Measurements from ENCODE around the gene CTNNA2. TPM values are rescaled to one million over a fixed set of nuclear protein-coding genes. Genes with fewer than 3 reads are reported as not detected.

The CTNNA2 gene
- total RNA-seq, 1 donor from 2014 or later, result 2.9 TPM

GRCh38 chr2:80338794-80339193 is 825.9 kb downstream of the CTNNA2 start:
- intact Hi-C loops (cut with DNase I), result no loop called here
- TF ChIP-seq POLR2A (IDR thresholded peaks at IDR 0.05) (no peak), POLR2AphosphoS5 (IDR thresholded peaks at IDR 0.05; ENCODE audit: insufficient read depth in 1 of 2, low read depth in 1 of 2) (no peak)
- TF ChIP-seq, protein P1, sequence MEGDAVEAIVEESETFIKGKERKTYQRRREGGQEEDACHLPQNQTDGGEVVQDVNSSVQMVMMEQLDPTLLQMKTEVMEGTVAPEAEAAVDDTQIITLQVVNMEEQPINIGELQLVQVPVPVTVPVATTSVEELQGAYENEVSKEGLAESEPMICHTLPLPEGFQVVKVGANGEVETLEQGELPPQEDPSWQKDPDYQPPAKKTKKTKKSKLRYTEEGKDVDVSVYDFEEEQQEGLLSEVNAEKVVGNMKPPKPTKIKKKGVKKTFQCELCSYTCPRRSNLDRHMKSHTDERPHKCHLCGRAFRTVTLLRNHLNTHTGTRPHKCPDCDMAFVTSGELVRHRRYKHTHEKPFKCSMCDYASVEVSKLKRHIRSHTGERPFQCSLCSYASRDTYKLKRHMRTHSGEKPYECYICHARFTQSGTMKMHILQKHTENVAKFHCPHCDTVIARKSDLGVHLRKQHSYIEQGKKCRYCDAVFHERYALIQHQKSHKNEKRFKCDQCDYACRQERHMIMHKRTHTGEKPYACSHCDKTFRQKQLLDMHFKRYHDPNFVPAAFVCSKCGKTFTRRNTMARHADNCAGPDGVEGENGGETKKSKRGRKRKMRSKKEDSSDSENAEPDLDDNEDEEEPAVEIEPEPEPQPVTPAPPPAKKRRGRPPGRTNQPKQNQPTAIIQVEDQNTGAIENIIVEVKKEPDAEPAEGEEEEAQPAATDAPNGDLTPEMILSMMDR (IDR thresholded peaks at IDR 0.05), result no peak
- Histone ChIP-seq H3K9me3 (no peaks in the 10 kb centered on the region), H3K4me1 (no peaks in the 10 kb centered on the region), H3K27me3 (no peaks in the 10 kb centered on the region), H3K4me3 (no peak overlapping the region), H3K36me3 (no peaks in the 10 kb centered on the region), H3K27ac (no peak overlapping the region)
- no peak for DNase-seq (ENCODE audit: extremely low spot score in 2 of 2)

DNA sequence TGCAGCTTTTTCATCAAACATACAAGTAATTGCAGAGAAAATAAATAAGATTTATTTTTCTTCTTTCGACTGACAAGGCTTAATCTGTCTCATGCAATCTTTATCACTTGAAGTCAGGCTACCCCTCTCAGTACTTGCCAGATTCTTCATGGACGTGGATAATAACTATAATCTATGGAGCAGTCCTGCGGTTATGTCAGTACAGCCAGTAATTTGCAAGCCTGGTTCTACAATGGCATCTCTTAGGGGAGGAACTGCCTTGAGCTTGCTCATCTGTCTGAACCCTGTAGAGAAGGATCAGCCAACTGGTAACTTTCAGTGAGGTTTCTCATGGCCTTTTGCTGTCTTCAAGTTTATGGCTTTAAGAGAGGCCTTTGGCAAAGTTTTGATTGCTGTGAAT is 827.2 kb downstream of the CTNNA2 start:
- Histone ChIP-seq H3K27ac (no peak overlapping the region), H3K36me3 (no peaks in the 10 kb centered on the region), H3K4me1 (no peaks in the 10 kb centered on the region), H3K9me3 (no peaks in the 10 kb centered on the region), H3K4me3 (no peak overlapping the region), H3K27me3 (no peaks in the 10 kb centered on the region)
- DNase-seq (ENCODE audit: extremely low spot score in 2 of 2), result no peak
- intact Hi-C loops (cut with DNase I), result no loop called here
- no peak for TF ChIP-seq POLR2AphosphoS5 (IDR thresholded peaks at IDR 0.05; ENCODE audit: insufficient read depth in 1 of 2, low read depth in 1 of 2)
- TF ChIP-seq POLR2A (IDR thresholded peaks at IDR 0.05), result no peak
- TF ChIP-seq, protein P1 (IDR thresholded peaks at IDR 0.05), result no peak

- TF ChIP-seq, protein P1 (IDR thresholded peaks at IDR 0.05), result no peak
- TF ChIP-seq POLR2AphosphoS5 (IDR thresholded peaks at IDR 0.05; ENCODE audit: insufficient read depth in 1 of 2, low read depth in 1 of 2) (no peak), POLR2A (IDR thresholded peaks at IDR 0.05) (no peak)
- Histone ChIP-seq H3K27ac (no peak overlapping the region), H3K36me3 (no peaks in the 10 kb centered on the region), H3K4me1 (no peaks in the 10 kb centered on the region), H3K27me3 (no peaks in the 10 kb centered on the region), H3K9me3 (no peaks in the 10 kb centered on the region), H3K4me3 (no peak overlapping the region)
- DNase-seq (ENCODE audit: extremely low spot score in 2 of 2), result no peak
- intact Hi-C loops (cut with DNase I), result no loop called here
Observed at GRCh38 chr2:80348078-80348477, 835.2 kb downstream of the CTNNA2 start.

DNA sequence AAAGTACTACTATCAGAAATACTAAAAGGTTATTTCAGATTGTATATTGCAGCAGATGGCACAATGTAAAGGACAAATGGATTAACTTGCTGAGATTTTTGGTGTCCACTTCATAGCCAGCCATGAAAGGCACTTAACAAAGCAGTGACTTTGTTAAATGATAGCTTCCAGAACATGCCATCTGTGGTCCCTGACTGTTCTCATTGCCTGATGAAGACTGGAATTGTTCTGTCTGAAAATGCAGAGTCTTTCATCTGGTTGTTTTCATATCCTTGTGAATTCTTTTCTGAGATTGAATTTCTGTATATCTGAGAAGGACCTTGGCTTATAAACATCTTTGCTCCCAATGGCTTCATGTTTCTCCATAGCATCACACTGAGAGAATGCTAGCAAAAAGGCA is 836.1 kb downstream of the CTNNA2 start:
- TF ChIP-seq, protein P1 (IDR thresholded peaks at IDR 0.05), result no peak
- TF ChIP-seq POLR2AphosphoS5 (IDR thresholded peaks at IDR 0.05; ENCODE audit: insufficient read depth in 1 of 2, low read depth in 1 of 2) (no peak), POLR2A (IDR thresholded peaks at IDR 0.05) (no peak)
- intact Hi-C loops (cut with DNase I), result no loop called here
- Histone ChIP-seq H3K4me1 (no peaks in the 10 kb centered on the region), H3K36me3 (no peaks in the 10 kb centered on the region), H3K9me3 (no peaks in the 10 kb centered on the region), H3K27ac (no peak overlapping the region), H3K4me3 (no peak overlapping the region), H3K27me3 (no peaks in the 10 kb centered on the region)
- no peak for DNase-seq (ENCODE audit: extremely low spot score in 2 of 2)

- Histone ChIP-seq H3K27ac (no peak overlapping the region), H3K36me3 (no peaks in the 10 kb centered on the region), H3K4me3 (no peak overlapping the region), H3K27me3 (no peaks in the 10 kb centered on the region), H3K9me3 (no peaks in the 10 kb centered on the region), H3K4me1 (no peaks in the 10 kb centered on the region)
- intact Hi-C loops (cut with DNase I), result no loop called here
- DNase-seq (ENCODE audit: extremely low spot score in 2 of 2), result no peak
- TF ChIP-seq, protein P1 (IDR thresholded peaks at IDR 0.05), result no peak
- TF ChIP-seq POLR2A (IDR thresholded peaks at IDR 0.05) (no peak), POLR2AphosphoS5 (IDR thresholded peaks at IDR 0.05; ENCODE audit: insufficient read depth in 1 of 2, low read depth in 1 of 2) (no peak)
Observed at GRCh38 chr2:80351231-80351630, 838.4 kb downstream of the CTNNA2 start.

Data from vagina (tissue), 2 donors.